Skeletal muscle satellite cell (primary cell): ENCODE results near the gene CA12.
A peak's percentile ranks its signal among the peaks of the same experiment; 100 is the strongest.

ENCODE experiments used
- H3K27me3 ChIP-seq: 2 replicates; pipeline ENCODE4 v1.7.0; 2013; ENCODE audit warnings: low read length; ENCODE audit not compliant: control insufficient read depth, insufficient read depth
- H3K36me3 ChIP-seq: 2 replicates; pipeline ENCODE4 v1.7.0; 2013; ENCODE audit warnings: mild to moderate bottlenecking, control low read depth, low read length; ENCODE audit not compliant: insufficient read depth
- H3K4me1 ChIP-seq: 2 replicates; pipeline ENCODE4 v1.7.0; 2013; ENCODE audit warnings: low read length; ENCODE audit not compliant: control insufficient read depth, insufficient read depth
- H3K4me2 ChIP-seq: 2 replicates; pipeline ENCODE4 v1.7.0; 2013; ENCODE audit warnings: mild to moderate bottlenecking, low read length
- H3K4me3 ChIP-seq: 2 replicates; pipeline ENCODE4 v1.7.0; 2013; ENCODE audit warnings: low read length
- H3K9ac ChIP-seq: 2 replicates; pipeline ENCODE4 v1.7.0; 2013; ENCODE audit warnings: mild to moderate bottlenecking, low read depth, low read length, moderate library complexity
- H3K9me3 ChIP-seq: replicated peaks from 2 replicates; pipeline ENCODE4 v1.7.0; 2013; ENCODE audit warnings: mild to moderate bottlenecking, control low read depth, low read length

CA12 gene

GRCh38 chr15:63412551-63412950 lies 30.9 kb upstream of the CA12 start:
- Histone ChIP-seq H3K4me1 (no peaks in the 10 kb centered on the region), H3K9ac (no peak overlapping the region), H3K36me3 (no peaks in the 10 kb centered on the region), H3K9me3 (no peaks in the 10 kb centered on the region), H3K27me3 (peaks cover 10% of the 10 kb centered on the region), H3K4me2 (no peak overlapping the region), H3K4me3 (no peak overlapping the region)

- Histone ChIP-seq H3K9me3 (no peaks in the 10 kb centered on the region), H3K4me3 (no peak overlapping the region), H3K4me1 (no peaks in the 10 kb centered on the region), H3K27me3 (peaks cover 10% of the 10 kb centered on the region), H3K9ac (no peak overlapping the region), H3K4me2 (no peak overlapping the region), H3K36me3 (no peaks in the 10 kb centered on the region)
These were observed 30.2 kb upstream of the CA12 start for GRCh38 chr15:63411866-63412265.

GRCh38 chr15:63409179-63409578 lies 27.5 kb upstream of the CA12 start:
- peaks cover 10% of the 10 kb centered on the region for H3K27me3 ChIP-seq
- no peak overlapping the region for H3K4me3 ChIP-seq
- no peaks in the 10 kb centered on the region for H3K36me3 ChIP-seq
- no peak overlapping the region for H3K4me2 ChIP-seq
- peaks cover 4% of the 10 kb centered on the region for H3K4me1 ChIP-seq
- no peak overlapping the region for H3K9ac ChIP-seq
- H3K9me3 ChIP-seq, result no peaks in the 10 kb centered on the region

- H3K9me3 ChIP-seq, result no peaks in the 10 kb centered on the region
- H3K27me3 ChIP-seq, result peaks cover 10% of the 10 kb centered on the region
- H3K4me2 ChIP-seq, result no peak overlapping the region
These were observed 26.9 kb upstream of the CA12 start for GRCh38 chr15:63408524-63408923.

GRCh38 chr15:63407612-63408011 lies 26.0 kb upstream of the CA12 start:
- Histone ChIP-seq H3K4me2 (no peak overlapping the region), H3K36me3 (no peaks in the 10 kb centered on the region), H3K27me3 (peaks cover 5% of the 10 kb centered on the region), H3K9ac (no peak overlapping the region), H3K9me3 (no peaks in the 10 kb centered on the region), H3K4me3 (no peak overlapping the region), H3K4me1 (peaks cover 10% of the 10 kb centered on the region)

More at GRCh38 chr15:63408524-63408923, 26.9 kb upstream of the CA12 start:
- Histone ChIP-seq H3K36me3 (no peaks in the 10 kb centered on the region), H3K4me3 (no peak overlapping the region), H3K4me1 (peaks cover 4% of the 10 kb centered on the region), H3K9ac (no peak overlapping the region)

GRCh38 chr15:63405683-63406390 lies 24.2 kb upstream of the CA12 start:
- no peak overlapping the region for H3K9ac ChIP-seq
- H3K4me3 ChIP-seq, result no peak overlapping the region
- H3K4me1 ChIP-seq, result peaks cover 25% of the 10 kb centered on the region
- no peaks in the 10 kb centered on the region for H3K9me3 ChIP-seq
- H3K36me3 ChIP-seq, result no peaks in the 10 kb centered on the region
- H3K4me2 ChIP-seq, result no peak overlapping the region
- no peaks in the 10 kb centered on the region for H3K27me3 ChIP-seq

- no peak overlapping the region for H3K9ac ChIP-seq
- no peaks in the 10 kb centered on the region for H3K36me3 ChIP-seq
- peaks cover 27% of the 10 kb centered on the region for H3K4me1 ChIP-seq
- H3K27me3 ChIP-seq, result no peaks in the 10 kb centered on the region
- H3K4me2 ChIP-seq, result peak overlapping the region; percentile 43
- H3K9me3 ChIP-seq, result no peaks in the 10 kb centered on the region
- H3K4me3 ChIP-seq, result peak overlapping the region; percentile 36
These were observed 23.5 kb upstream of the CA12 start for GRCh38 chr15:63405159-63405558.

- H3K9me3 ChIP-seq, result no peaks in the 10 kb centered on the region
- no peak overlapping the region for H3K4me3 ChIP-seq
- H3K27me3 ChIP-seq, result no peaks in the 10 kb centered on the region
- no peaks in the 10 kb centered on the region for H3K36me3 ChIP-seq
- H3K9ac ChIP-seq, result no peak overlapping the region
- H3K4me1 ChIP-seq, result peaks cover 27% of the 10 kb centered on the region
- H3K4me2 ChIP-seq, result no peak overlapping the region
These were observed 21.8 kb upstream of the CA12 start for GRCh38 chr15:63403254-63403945.

- no peaks in the 10 kb centered on the region for H3K36me3 ChIP-seq
- no peak overlapping the region for H3K9ac ChIP-seq
- peaks cover 27% of the 10 kb centered on the region for H3K4me1 ChIP-seq
- no peaks in the 10 kb centered on the region for H3K27me3 ChIP-seq
- H3K4me2 ChIP-seq, result peak overlapping the region; percentile 47
- H3K4me3 ChIP-seq, result no peak overlapping the region
- H3K9me3 ChIP-seq, result no peaks in the 10 kb centered on the region
These were observed 21.0 kb upstream of the CA12 start for GRCh38 chr15:63402498-63403253.

GRCh38 chr15:63401714-63402497 lies 20.3 kb upstream of the CA12 start:
- Histone ChIP-seq H3K36me3 (no peaks in the 10 kb centered on the region), H3K4me1 (peaks cover 27% of the 10 kb centered on the region), H3K4me2 (no peak overlapping the region), H3K27me3 (no peaks in the 10 kb centered on the region), H3K4me3 (no peak overlapping the region), H3K9ac (no peak overlapping the region), H3K9me3 (no peaks in the 10 kb centered on the region)

- H3K36me3 ChIP-seq, result no peaks in the 10 kb centered on the region
- H3K4me1 ChIP-seq, result peaks cover 27% of the 10 kb centered on the region
- H3K9ac ChIP-seq, result no peak overlapping the region
- no peaks in the 10 kb centered on the region for H3K9me3 ChIP-seq
- no peak overlapping the region for H3K4me2 ChIP-seq
- no peaks in the 10 kb centered on the region for H3K27me3 ChIP-seq
- no peak overlapping the region for H3K4me3 ChIP-seq
These were observed 19.4 kb upstream of the CA12 start for GRCh38 chr15:63401078-63401477.
